GM21423 (cell line): ENCODE measurements around the gene PMF1.

Source experiments
- ATAC-seq: cut with Tn5 transposase; IDR thresholded peaks from one replicate; pipeline ENCODE4 v1.9.1; 2021; ENCODE audit warnings: mild to moderate bottlenecking, moderate library complexity; ENCODE audit not compliant: unreplicated experiment

PMF1 gene

DNA sequence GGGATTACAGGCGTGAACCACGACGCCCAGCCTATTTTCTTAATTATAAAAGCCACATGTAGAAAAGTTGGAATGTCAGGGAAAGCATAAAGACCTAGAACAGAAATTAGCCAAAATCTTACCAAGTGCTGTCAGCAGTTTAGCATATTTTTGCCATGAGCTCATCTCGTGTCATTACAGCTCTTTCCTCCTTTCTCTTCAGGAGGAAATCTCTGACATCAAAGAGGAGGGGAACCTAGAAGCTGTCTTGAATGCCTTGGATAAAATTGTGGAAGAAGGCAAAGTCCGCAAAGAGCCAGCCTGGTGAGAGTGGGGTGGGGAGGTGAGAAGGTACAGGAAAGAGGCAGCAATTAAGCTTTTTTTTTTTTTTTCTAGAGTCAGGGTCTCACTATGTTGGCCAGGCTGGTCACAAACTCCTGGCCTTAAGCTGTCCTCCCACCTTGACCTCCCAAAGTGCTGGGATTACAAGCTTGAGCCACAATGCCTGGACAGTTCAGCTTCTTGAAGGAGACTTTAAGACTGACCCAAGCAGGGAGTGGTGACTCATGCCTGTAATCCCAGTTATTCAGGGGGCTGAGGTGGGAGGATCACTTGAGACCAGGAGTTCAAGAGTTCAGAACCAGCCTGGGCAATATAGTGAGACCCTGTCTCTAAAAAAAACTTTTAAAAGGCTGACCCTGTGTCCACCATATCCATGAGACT lies 20.8 kb downstream of the PMF1 start:
- ATAC-seq: no peak

DNA sequence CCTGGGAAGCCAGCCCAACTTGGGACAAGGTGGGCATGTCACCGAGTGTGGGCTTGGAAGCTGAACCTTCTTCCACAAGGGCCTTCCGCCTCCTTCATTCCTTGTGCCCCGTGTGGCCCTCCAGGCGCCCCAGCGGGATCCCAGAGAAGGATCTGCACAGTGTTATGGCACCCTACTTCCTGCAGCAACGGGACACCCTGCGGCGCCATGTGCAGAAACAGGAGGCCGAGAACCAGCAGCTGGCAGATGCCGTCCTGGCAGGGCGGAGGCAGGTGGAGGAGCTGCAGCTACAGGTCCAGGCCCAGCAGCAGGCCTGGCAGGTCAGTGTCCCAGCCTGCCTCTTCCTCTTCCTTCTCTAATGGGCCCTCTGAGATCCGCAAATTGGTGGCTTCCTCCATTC lies 23.4 kb downstream of the PMF1 start:
- no peak for ATAC-seq

DNA sequence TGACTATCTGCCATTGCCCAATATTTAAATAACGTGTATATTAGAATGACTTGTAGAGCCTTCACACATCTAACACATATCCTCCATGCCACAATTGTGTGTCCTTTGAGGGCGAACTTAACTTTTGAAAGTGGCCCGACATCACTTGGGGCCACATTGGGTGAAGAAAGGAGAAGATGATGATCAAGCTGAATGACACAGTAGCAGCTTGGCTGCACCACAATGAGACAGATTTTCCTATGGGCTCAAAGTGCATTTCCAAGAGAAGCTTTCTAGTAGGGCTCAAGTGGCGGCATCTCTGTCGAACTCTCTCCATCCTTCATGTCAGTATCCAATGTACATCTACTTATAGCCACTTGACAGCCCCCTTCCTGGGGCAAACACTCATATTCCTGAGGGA lies 25.4 kb downstream of the PMF1 start:
- no peak for ATAC-seq

DNA sequence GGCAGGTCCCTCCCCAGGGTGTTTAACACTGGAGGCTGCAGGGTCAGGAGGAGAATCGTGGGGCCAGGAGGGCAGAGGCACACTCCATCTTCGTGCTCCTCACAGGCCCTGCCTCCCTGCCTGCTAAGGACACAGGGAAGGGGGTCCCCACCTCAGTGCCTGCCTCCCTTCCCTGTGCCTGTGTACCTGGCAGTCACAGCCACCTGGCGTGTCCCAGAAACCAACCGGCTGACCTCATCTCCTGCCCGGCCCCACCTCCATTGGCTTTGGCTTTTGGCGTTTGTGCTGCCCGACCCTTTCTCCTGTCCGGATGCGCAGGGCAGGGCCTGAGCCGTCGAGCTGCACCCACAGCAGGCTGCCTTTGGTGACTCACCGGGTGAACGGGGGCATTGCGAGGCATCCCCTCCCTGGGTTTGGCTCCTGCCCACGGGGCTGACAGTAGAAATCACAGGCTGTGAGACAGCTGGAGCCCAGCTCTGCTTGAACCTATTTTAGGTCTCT lies 28.6 kb downstream of the PMF1 start:
- no peak for ATAC-seq

DNA sequence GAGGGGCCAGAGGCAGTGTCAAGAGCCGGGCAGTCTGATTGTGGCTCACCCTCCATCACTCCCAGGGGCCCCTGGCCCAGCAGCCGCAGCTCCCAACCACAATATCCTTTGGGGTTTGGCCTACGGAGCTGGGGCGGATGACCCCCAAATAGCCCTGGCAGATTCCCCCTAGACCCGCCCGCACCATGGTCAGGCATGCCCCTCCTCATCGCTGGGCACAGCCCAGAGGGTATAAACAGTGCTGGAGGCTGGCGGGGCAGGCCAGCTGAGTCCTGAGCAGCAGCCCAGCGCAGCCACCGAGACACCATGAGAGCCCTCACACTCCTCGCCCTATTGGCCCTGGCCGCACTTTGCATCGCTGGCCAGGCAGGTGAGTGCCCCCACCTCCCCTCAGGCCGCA lies 29.1 kb downstream of the PMF1 start, which contains the start of gene BGLAP:
Gene BGLAP, plus strand, starts transcription at position 259 of the 400 bp plus-strand sequence. Its CDS starts 48 bp downstream, at position 307.
- ATAC-seq: no peak

DNA sequence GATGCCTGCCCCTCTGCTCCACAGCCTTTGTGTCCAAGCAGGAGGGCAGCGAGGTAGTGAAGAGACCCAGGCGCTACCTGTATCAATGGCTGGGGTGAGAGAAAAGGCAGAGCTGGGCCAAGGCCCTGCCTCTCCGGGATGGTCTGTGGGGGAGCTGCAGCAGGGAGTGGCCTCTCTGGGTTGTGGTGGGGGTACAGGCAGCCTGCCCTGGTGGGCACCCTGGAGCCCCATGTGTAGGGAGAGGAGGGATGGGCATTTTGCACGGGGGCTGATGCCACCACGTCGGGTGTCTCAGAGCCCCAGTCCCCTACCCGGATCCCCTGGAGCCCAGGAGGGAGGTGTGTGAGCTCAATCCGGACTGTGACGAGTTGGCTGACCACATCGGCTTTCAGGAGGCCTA lies 29.9 kb downstream of the PMF1 start:
- ATAC-seq: no peak

DNA sequence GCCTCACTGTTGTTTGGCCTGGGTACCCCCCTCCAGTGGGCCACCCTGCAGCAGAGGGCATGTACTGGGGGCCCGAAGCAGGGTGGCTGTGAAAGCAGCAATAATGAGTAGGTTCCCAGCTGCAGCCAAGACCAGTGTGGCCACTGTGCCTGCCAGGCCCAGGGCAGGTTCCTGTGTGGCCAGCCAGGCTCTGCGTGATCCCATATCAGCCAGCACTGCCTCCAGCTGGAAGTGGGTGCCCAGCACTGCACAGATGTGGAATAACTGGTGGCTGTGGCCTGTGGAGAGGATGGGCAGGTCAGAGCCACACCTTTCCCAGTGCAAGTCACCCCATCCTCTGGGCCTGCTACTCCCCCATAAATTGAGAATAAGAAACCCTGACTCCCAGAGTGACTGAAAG lies 31.3 kb downstream of the PMF1 start:
- ATAC-seq: no peak

DNA sequence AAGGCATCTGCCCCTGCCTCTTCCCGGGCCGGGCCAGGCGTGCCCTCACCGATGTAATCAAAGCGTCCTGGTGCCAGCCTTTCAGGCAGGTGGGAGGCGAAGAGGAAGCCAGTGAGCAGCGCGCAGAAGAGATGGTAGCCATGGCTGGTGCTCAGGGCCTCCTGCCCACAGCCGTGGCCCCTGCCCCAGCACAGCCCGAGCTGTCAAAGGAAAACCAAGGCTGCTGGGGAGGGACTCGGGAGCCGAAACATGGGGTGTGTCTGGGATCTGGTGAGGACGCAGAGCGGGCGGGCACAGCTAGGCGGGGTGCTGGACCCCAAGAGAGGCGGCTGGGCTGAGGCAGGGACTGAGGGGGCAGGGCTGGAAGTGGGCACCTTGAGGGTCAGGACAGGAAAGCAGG lies 31.9 kb downstream of the PMF1 start:
- ATAC-seq: no peak

DNA sequence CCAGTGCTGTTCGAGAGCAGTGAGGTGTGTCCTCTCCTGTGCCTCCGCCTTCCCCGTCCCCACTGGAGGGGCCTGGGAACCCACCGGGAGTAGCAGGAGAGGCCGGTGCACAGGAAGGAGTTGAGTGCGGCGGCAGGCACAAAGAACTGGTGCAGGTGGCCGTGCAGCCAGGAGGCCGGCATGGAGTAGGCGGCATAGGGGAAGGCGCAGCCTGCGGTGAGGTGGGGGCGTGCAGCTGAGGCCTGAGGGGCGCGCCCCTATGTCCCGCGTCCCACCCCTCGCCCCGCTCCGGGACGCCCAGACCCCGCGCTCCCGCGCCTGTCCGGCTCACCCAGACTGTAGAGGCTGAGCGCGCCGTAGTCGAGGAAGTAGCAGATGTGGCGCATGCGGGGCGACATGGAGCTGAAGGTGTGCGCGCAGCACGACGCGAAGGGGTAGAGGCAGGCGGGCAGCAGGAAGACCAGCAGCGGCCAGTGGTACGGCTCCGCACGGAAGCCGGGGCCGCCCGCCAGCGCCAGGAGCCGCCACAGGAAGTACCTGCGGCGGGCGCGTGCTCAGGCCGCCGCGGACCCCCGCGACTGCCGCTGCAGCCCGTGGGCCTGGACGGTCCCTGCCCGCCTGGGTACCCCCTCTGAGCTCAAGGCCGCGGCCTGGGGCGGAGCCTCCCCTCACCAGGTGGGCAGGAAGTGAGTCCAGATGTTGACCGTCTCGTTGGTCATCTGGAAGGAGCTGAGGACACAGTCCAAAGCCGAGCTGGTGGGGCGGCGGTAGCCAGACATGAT lies 32.8 kb downstream of the PMF1 start:
- no peak for ATAC-seq

DNA sequence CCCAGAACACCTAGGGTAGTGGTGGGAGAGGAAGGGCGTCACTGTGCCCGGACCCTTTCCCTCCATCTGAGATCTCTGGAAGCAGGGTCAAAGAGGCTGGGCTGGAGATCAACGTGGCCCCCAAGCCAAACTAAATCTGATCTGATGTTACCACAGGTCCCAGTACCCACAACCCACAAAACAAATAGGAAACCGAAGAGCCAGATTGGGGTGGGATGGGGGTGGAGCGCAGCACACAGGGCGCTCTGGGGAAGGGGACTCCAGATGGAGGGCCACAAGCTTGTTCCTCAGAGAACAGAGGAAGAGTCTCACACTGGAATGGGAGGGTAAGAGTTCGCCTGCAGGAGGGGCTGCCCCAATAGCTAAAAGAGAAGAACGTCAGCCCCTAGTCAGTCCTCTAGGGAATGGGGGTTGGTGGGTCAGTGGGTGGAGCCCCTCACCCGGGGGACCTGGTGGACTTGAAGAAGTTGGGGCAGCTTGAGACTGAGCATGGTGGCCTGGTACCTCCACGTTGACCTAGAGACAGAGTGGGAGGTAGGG lies 33.5 kb downstream of the PMF1 start:
- no peak for ATAC-seq

DNA sequence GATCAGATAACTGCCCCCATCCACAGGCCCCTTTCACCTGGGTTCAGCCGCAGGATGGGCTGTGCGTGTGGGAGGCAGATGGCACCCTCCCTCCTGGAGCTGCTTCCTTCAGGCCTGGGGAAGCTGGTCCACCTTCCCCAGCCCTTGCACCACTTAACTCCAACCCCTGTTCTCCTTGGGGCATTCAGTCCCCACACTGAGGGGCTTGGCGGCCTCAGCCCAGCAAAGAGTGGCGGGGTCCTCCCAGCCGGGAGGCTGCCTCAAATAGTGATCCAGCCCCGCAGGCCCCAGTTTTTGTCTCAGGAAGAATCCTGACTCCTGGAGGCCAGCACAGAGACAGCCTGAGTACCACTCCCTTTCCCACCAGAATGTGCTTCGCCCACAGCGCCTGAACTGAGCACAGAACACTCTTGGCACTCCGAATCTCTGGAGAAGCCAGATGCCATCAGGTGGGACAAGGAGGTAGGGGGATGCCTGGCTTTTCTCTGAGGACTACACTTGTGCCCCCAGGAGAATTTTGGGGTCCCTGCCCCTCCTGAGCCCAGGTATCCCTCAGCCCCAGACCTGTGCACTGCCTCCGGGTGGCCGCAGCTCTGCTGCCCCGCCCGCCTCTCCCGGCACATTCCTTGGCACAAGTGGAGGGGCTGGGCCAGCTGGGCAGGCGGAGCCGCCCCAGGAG lies 34.1 kb downstream of the PMF1 start:
- ATAC-seq: no peak

DNA sequence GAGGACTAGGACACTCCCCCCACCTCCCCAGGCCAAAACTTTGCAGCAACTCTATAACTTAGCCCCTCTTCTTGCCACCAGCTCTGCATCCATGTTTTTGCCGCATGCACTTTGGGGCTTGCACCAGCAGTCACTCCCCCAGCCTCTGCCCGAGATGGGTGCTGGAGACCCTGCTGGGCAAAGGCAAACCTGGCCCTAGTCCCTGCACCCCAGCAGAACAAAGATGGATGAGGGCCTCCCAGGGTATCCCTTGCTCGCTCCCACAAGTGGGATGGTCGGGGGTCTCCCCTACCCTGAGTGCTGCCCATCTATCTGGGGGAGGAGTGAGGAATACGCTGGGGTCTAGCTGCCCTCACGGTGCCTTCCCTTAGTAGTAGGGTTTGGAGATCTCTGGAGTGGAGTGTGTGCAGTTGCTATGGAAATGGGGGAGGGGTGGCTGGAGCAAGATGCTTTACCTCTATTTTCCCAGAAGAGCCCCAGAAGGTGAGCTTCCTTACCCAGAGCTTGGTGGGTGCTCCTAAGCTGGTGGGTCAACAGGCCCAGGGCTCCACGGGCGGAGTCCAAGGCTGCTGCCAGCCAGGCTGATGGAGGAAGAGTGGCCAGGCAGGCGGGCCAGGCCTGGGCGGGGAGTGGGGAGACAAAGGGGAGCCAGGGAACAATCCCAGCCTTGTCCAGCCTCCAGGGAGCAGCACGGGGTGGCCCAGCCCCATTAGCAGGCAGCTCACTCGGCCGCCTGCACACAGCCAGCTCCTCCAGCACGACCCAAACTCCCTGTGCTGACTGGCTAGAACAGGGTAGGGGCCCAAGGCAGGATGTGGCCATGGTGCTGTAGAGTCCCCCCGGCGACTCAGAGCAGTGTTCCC lies 34.9 kb downstream of the PMF1 start, which contains the start of gene PAQR6:
Gene PAQR6, minus strand, starts transcription at position 597 of the 863 bp plus-strand sequence. CDS start 1,325 bp downstream, outside the sequence.
- ATAC-seq: no peak

DNA sequence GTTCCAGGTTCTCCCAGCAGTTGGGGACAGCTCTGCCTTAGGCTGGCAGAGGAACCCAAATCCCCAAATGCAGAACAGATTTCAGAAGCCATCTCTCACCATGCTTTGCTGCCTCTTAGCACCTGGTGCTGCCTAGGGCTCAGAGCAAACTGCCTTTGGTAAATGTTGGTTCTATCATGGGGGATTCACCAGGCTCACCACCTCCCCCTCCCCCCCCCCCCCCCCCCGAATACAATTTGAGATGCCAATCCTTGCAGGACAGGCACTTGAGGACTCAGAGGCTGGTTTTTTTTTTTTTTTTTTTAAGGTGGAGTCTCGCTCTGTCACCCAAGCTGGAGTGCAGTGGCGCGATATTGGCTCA lies 35.5 kb downstream of the PMF1 start:
- no peak for ATAC-seq

DNA sequence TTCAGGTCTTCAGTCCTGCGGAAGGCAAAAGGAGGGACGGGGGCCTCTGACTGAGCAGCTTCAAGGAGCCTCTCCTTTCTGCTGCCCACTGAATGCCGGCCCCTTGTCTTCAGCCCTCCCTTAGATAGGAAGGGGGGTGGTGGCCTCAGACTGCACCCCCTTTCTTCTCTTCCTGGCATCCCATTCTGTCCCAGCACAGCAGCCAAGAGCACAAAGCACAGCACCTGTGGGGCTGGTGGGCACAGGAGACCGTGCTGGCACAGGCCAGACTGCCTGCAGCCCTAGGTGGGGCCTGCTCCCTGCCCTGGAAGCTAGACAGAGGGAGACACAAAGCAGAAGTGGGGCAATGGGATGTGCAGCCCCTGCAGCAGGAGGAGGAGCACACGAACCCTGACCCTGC lies 36.8 kb downstream of the PMF1 start:
- no peak for ATAC-seq

DNA sequence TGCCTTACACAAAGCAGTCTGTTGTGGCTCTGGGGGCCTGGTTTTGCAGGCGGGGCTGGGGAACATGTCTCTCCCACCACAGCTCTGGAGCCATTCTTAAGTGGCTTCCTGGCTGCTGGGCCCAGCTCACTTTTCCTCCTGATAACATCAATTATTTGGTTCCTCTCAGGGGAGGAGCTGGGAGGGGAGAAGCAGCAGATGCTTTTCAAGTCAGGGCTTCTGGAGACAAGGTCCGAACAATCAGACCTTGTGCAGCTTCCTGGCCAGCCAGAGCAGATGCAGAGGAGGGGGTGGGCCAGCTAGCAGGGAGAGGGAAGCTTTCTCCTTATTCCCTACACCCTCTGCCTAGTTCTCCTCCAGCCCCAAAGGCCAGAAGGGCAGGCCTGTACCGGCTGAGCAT lies 38.7 kb downstream of the PMF1 start:
- ATAC-seq: no peak

DNA sequence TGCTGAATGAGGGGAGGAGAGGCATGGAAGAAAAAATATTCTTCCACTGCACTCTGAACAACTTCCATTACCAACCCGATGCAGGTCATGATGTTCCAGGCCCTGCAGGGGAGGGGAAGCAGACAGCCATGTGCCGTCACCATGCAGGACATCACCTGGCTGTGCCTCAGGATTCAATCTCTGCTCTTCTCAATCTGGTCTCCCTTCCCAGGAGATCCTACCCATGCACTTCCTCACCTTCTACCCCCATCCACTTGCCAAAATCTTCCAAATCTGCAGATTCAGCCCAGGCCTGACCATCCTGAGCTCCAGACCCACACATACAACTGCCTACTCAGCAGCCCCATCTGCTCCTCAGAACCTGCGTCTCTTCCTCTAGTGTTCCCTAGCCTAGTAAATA lies 40.8 kb downstream of the PMF1 start:
- no peak for ATAC-seq

DNA sequence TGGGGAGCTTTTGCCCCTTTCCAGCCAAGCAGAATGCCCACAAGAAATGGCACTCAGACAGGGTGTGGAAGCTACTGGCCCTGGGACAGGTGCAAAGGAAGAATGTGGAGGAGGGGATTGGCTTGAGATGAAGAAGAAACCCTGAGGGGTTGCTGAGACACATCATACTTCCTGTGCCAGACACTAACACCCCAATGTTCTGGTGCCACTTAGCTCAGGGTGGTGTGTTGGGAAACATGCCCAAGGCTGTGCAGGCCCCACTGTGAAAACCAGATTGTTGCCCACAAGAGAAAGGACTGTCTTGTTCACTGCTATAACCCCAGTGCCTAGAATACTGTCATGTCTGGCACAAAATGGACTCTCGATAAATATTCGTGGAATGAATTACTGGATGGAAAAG lies 44.9 kb downstream of the PMF1 start:
- no peak for ATAC-seq

DNA sequence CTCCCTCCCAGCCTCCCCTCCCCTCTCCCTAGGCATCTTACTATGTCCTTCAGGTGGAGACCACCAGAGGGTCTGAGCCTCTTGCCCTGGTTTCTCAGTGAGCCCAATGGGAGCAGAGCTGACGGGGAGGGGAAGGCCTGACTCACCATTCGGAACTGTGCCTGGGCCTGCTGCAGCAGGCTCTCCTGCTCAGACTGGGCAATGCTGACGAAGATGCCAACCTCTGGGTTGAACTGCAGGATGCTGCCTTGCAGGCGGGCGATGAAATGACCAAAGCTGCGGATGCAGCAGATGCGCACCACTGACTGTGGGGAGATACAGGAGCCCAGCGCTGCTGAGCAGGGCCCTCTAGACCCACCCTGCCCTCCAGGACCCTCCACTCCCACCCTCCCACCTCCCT lies 46.1 kb downstream of the PMF1 start:
- ATAC-seq: no peak

DNA sequence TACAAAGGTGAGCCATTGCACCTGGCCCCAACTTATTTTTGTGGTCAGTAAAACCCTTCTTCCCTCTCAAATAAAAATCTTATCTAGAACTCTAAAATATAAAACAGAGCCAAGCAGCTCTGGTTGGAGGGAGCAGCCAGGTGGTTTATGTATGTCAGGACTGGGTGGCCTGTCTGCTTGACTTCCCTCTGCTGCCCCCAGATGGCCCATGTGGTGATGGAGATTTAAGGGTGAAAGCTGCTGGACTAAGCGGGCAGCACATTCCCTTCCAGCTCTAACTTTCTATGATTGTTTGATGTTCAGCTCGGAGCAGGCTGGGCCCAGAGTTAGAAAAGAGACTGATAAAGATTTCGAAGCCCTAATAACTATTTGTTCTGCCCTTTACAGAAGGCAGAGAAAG lies 47.0 kb downstream of the PMF1 start:
- ATAC-seq: no peak

DNA sequence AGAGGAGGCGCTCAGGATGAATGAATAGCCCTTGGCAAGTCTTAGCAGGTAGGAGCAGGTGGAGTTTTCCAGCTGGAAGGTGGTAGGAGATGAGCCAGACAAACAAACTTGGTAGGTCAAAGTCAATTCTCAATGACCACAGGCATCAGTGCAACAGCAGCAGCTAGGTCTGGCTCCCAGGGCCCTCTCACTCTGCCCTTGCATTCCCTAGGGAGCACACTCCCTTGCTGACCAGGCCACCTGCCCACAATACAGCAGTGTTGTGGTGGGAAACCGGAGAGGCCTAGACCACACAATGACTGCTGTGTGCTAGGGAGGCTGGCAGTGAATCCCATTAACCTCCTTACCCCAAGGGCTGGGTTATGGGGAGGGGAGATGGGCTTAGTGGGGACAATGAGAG lies 48.1 kb downstream of the PMF1 start:
- ATAC-seq: no peak
